Spleen (tissue), 11 donors: Measurements from ENCODE around the gene TMEM109. TPM values are rescaled to one million over a fixed set of nuclear protein-coding genes. Genes with fewer than 3 reads are reported as not detected.

Experiments
- DNase-seq: peaks from one replicate; pipeline ENCODE4 v3.0.0-alpha.2; 2020
- H3K27ac ChIP-seq, 8 donors: fragments of 200-600 bp; sonication (generic) in 7 of 8; 1 replicate in 4 of 8; 2 replicates in 4 of 8; pipeline versions ENCODE4 v1.5.0 to v1.8.0; 2016 to 2021; ENCODE audit warnings: inconsistent platforms in 4 of 8, mild to moderate bottlenecking in 4 of 8, moderate library complexity in 1 of 8
- H3K27me3 ChIP-seq, 7 donors: fragments of 200-600 bp; sonication (generic) in 6 of 7; replicated peaks in 1 of 7; 1 replicate in 4 of 7; 2 replicates in 3 of 7; pipeline versions ENCODE4 v1.5.0 to v1.8.0; 2016 to 2021; ENCODE audit warnings: inconsistent platforms in 3 of 7, mild to moderate bottlenecking in 1 of 7
- H3K36me3 ChIP-seq, 6 donors: fragments of 200-600 bp; sonication (generic) in 5 of 6; 1 replicate in 4 of 6; 2 replicates in 2 of 6; pipeline versions ENCODE4 v1.5.0 to v1.8.0; 2016 to 2021; ENCODE audit warnings: inconsistent platforms in 2 of 6
- H3K4me1 ChIP-seq, 6 donors: fragments of 200-600 bp; sonication (generic) in 5 of 6; 1 replicate in 3 of 6; 2 replicates in 3 of 6; pipeline versions ENCODE4 v1.5.0 to v1.8.0; 2016 to 2021; ENCODE audit warnings: inconsistent platforms in 3 of 6
- H3K4me3 ChIP-seq, 8 donors: fragments of 200-600 bp; sonication (generic) in 7 of 8; 1 replicate in 4 of 8; 2 replicates in 4 of 8; pipeline versions ENCODE4 v1.5.0 to v1.8.0; 2016 to 2021; ENCODE audit warnings: inconsistent platforms in 4 of 8, mild to moderate bottlenecking in 4 of 8, moderate library complexity in 2 of 8
- H3K9me3 ChIP-seq, 8 donors: fragments of 200-600 bp; sonication (generic) in 7 of 8; 1 replicate in 4 of 8; 2 replicates in 4 of 8; pipeline versions ENCODE4 v1.5.0 to v1.8.0; 2016 to 2021; ENCODE audit warnings: inconsistent platforms in 4 of 8
- CTCF ChIP-seq, 11 experiments: fragments of 200-600 bp in 7 of 11; fragments of 450-650 bp in 4 of 11; sonication (generic) in 4 of 11; IDR thresholded peaks in 8 of 11; conservative IDR thresholded peaks in 3 of 11; 1 replicate in 7 of 11; 2 replicates in 4 of 11; pipeline versions ENCODE4 v1.4.0 to v1.8.0; 2016 to 2021; ENCODE audit warnings: antibody characterized with exemption in 11 of 11, inconsistent platforms in 4 of 11, mild to moderate bottlenecking in 1 of 11
- POLR2A ChIP-seq, 3 donors: fragments of 450-650 bp; IDR thresholded peaks; one replicate each; pipeline ENCODE4 v1.5.1; 2017; ENCODE audit warnings: antibody characterized with exemption in 3 of 3, mild to moderate bottlenecking in 1 of 3
- POLR2AphosphoS5 ChIP-seq, 3 donors: sonication (generic); formaldehyde crosslinking; IDR thresholded peaks; one replicate each; pipeline ENCODE4 v1.5.1; 2017; ENCODE audit warnings: antibody characterized with exemption in 3 of 3
- WGBS, 5 donors: extraction: QIAGEN DNeasy Blood & Tissue Kit in 3 of 5; methylation state at CpG; one replicate each; pipeline versions ENCODE4 v1.1.5 to v1.1.7; 2013 to 2018; 5-methylcytosine and 5-hydroxymethylcytosine counted together
- intact Hi-C: fragments of 100-400 bp; cut with DNase I; formaldehyde crosslinking; loops from one replicate; pipeline ENCODE4 v1.15.0; 2023; ENCODE audit warnings: low total_unique reads
- polyA plus RNA-seq, 3 donors: library from polyadenylated mRNA; stranded (reverse); fragments of 200-250 nt; gene quantifications; one replicate each; pipeline ENCODE4 v1.2.1, GENCODE V29; 2013
- total RNA-seq, 7 donors: library from RNA; depleted of rRNA in 3 of 7; stranded (reverse); fragments of >200 nt in 3 of 7; fragmentation: NEBNext Ultra II Directional in 4 of 7; extraction: Animal tissue kit (Norgen Biotek cat#: 25700) in 4 of 7; gene quantifications; one replicate each; pipeline versions ENCODE4 v1.1.0 to v1.2.1, GENCODE V29; 2016 to 2021
- donor health status: healthy with polysubstance abuse.
- donor health status: DM: no; HTN: no; CAD: no; lungs with moderate emphysema.
- donor health status: DM: no; HTN: no; CAD: no.
- donor health status: Bipolar disorder and iron deficiency.
- donor health status: healthy.
- donor health status: DM: no; HTN: no; CAD: no.
- donor health status: DM: yes; HTN: yes; CAD: no.

The TMEM109 gene
- total and polyA plus RNA-seq, 10 donors = 53.6 to 125 (median 102) TPM

- Histone ChIP-seq H3K4me3 (no peak overlapping the region), H3K27ac (peak overlapping the region in 4 of 8 donors; percentile 39 to 70 (median 56)), H3K36me3 (peaks cover 1 to 85% (median 54%) of the 10 kb centered on the region in 6 donors), H3K9me3 (no peaks in the 10 kb centered on the region), H3K27me3 (no peaks in the 10 kb centered on the region), H3K4me1 (peaks cover 0 to 23% (median 17%) of the 10 kb centered on the region in 6 donors)
- 59 to 71% (median 66%) methylated on average over 6 to 7 of the region's 7 CpGs for WGBS, 5 donors
- intact Hi-C loops = no loop called here
- no peak for DNase-seq
- TF ChIP-seq CTCF (IDR thresholded peaks at IDR 0.05 in 8 of 11, conservative IDR thresholded peaks at IDR 0.05 in 3 of 11) (no peak), POLR2A (IDR thresholded peaks at IDR 0.05) (no peak), POLR2AphosphoS5 (IDR thresholded peaks at IDR 0.05) (no peak)
Measured at GRCh38 chr11:60891103-60891741, 22.7 kb upstream of the TMEM109 start.

GRCh38 chr11:60895687-60896086 lies 18.3 kb upstream of the TMEM109 start:
- peaks cover 0 to 20% (median 11%) of the 10 kb centered on the region in 6 donors for H3K4me1 ChIP-seq
- intact Hi-C loops = no loop called here
- TF ChIP-seq POLR2A (IDR thresholded peaks at IDR 0.05) (no peak), POLR2AphosphoS5 (IDR thresholded peaks at IDR 0.05) (no peak), CTCF (IDR thresholded peaks at IDR 0.05 in 8 of 11, conservative IDR thresholded peaks at IDR 0.05 in 3 of 11) (no peak)
- no peak overlapping the region for H3K27ac ChIP-seq
- DNase-seq = no peak
- no peaks in the 10 kb centered on the region for H3K9me3 ChIP-seq
- H3K27me3 ChIP-seq = no peaks in the 10 kb centered on the region
- peaks cover 7 to 99% (median 90%) of the 10 kb centered on the region in 6 donors for H3K36me3 ChIP-seq
- no peak overlapping the region for H3K4me3 ChIP-seq
- 75 to 90% (median 80%) methylated on average over 5 of the region's 5 CpGs for WGBS, 5 donors

DNA sequence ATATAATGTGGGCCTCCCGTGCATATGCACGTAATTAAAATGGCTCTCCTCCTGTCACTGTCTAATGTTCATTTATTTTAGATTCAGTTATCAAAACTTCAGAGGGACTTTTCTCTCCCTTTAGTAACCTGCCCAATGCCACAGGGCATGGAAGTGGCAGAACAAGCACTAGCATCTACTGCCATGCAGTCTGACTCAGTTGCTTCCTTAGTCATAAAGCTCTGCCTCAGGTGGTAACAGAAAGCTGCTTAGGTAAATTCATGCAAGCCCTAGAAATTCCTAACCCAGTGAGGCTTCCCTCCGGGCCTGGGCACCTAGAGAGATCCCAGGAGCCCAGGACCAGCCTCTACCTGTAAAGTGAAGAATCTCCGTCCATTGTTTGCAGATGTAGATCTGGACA lies 16.5 kb upstream of the TMEM109 start:
- peaks cover 9 to 100% (median 99%) of the 10 kb centered on the region in 6 donors for H3K36me3 ChIP-seq
- no peaks in the 10 kb centered on the region for H3K27me3 ChIP-seq
- WGBS, 5 donors = 91 to 96% (median 94%) methylated on average over 4 of the region's 4 CpGs
- no peak for DNase-seq
- intact Hi-C loops = no loop called here
- no peaks in the 10 kb centered on the region for H3K9me3 ChIP-seq
- H3K4me1 ChIP-seq = peaks cover 0 to 9% (median 4%) of the 10 kb centered on the region in 6 donors
- no peak for TF ChIP-seq POLR2AphosphoS5 (IDR thresholded peaks at IDR 0.05)
- TF ChIP-seq POLR2A (IDR thresholded peaks at IDR 0.05) = no peak
- no peak for TF ChIP-seq CTCF (IDR thresholded peaks at IDR 0.05 in 8 of 11, conservative IDR thresholded peaks at IDR 0.05 in 3 of 11)
- no peak overlapping the region for H3K27ac ChIP-seq
- H3K4me3 ChIP-seq = no peak overlapping the region

- WGBS, 5 donors = 58 to 63% (median 60%) methylated on average over 12 of the region's 12 CpGs
- peaks cover 2 to 22% (median 12%) of the 10 kb centered on the region in 6 donors for H3K4me1 ChIP-seq
- no peak for TF ChIP-seq POLR2A (IDR thresholded peaks at IDR 0.05)
- TF ChIP-seq CTCF (IDR thresholded peaks at IDR 0.05 in 8 of 11, conservative IDR thresholded peaks at IDR 0.05 in 3 of 11) = peak; percentile 68 to 96 (median 88)
- no peaks in the 10 kb centered on the region for H3K27me3 ChIP-seq
- no peak overlapping the region for H3K4me3 ChIP-seq
- no peaks in the 10 kb centered on the region for H3K9me3 ChIP-seq
- intact Hi-C loops = no loop called here
- peaks cover 9 to 97% (median 92%) of the 10 kb centered on the region in 6 donors for H3K36me3 ChIP-seq
- DNase-seq = no peak
- peak overlapping the region in 1 of 8 donors; percentile 40 for H3K27ac ChIP-seq
Measured at GRCh38 chr11:60899046-60899936, 14.7 kb upstream of the TMEM109 start.
